Measurements from ENCODE around the gene CRTC1.

The CRTC1 gene

GRCh38 chr19:18795540-18795939, 112.1 kb downstream of the CRTC1 start (continued):
- TF ChIP-seq, protein P1, sequence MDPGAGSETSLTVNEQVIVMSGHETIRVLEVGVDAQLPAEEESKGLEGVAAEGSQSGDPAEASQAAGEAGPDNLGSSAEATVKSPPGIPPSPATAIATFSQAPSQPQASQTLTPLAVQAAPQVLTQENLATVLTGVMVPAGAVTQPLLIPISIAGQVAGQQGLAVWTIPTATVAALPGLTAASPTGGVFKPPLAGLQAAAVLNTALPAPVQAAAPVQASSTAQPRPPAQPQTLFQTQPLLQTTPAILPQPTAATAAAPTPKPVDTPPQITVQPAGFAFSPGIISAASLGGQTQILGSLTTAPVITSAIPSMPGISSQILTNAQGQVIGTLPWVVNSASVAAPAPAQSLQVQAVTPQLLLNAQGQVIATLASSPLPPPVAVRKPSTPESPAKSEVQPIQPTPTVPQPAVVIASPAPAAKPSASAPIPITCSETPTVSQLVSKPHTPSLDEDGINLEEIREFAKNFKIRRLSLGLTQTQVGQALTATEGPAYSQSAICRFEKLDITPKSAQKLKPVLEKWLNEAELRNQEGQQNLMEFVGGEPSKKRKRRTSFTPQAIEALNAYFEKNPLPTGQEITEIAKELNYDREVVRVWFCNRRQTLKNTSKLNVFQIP (CRISPR knock-in tag; IDR thresholded peaks at IDR 0.05; ENCODE audit: borderline replicate concordance, low read depth): no peak

DNA sequence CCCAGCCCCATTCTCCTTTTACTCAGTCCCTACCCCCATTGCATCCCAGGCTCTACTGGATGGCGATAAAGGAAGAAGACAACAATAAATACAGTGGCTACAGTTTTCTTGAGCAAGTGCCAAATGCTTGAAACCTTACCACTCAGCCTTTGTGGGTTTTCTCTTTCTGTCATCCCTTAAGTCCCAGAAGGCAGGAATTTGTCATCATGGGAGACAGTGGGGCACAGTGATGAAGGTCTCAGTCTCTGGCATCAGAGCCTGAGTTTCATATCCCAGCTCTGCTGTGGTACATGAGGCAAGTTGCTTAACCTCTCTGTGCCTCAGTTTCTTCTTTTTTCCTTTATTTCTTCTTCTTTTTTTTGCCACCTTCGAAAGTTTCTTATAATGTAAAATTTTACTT, 112.8 kb downstream of the CRTC1 start:
- no peak for TF ChIP-seq BACH2 (CRISPR knock-in tag; IDR thresholded peaks at IDR 0.05; ENCODE audit: borderline replicate concordance)
- TF ChIP-seq, protein P1 (CRISPR knock-in tag; IDR thresholded peaks at IDR 0.05; ENCODE audit: borderline replicate concordance, low read depth): no peak
- TF ChIP-seq CSRNP3 (CRISPR knock-in tag; IDR thresholded peaks at IDR 0.05): no peak
- TF ChIP-seq ESRRG (CRISPR knock-in tag; IDR thresholded peaks at IDR 0.05): no peak
- TF ChIP-seq ZFP30 (CRISPR knock-in tag; IDR thresholded peaks at IDR 0.05): no peak
- no peak for TF ChIP-seq ZNF8 (CRISPR knock-in tag; IDR thresholded peaks at IDR 0.05)
- no peak for TF ChIP-seq ZC3H10 (CRISPR knock-in tag; IDR thresholded peaks at IDR 0.05)
- TF ChIP-seq SNAI2 (CRISPR knock-in tag; IDR thresholded peaks at IDR 0.05): no peak
- TF ChIP-seq GLIS3 (CRISPR knock-in tag; IDR thresholded peaks at IDR 0.05): no peak
- no peak for TF ChIP-seq ZNF565 (CRISPR knock-in tag; conservative IDR thresholded peaks at IDR 0.05; ENCODE audit: low read depth)
- no peak for TF ChIP-seq TOX (CRISPR knock-in tag; IDR thresholded peaks at IDR 0.05; ENCODE audit: borderline replicate concordance)
- TF ChIP-seq, protein P2, sequence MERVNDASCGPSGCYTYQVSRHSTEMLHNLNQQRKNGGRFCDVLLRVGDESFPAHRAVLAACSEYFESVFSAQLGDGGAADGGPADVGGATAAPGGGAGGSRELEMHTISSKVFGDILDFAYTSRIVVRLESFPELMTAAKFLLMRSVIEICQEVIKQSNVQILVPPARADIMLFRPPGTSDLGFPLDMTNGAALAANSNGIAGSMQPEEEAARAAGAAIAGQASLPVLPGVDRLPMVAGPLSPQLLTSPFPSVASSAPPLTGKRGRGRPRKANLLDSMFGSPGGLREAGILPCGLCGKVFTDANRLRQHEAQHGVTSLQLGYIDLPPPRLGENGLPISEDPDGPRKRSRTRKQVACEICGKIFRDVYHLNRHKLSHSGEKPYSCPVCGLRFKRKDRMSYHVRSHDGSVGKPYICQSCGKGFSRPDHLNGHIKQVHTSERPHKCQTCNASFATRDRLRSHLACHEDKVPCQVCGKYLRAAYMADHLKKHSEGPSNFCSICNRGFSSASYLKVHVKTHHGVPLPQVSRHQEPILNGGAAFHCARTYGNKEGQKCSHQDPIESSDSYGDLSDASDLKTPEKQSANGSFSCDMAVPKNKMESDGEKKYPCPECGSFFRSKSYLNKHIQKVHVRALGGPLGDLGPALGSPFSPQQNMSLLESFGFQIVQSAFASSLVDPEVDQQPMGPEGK (CRISPR knock-in tag; IDR thresholded peaks at IDR 0.05; ENCODE audit: borderline replicate concordance): no peak
- TF ChIP-seq CSDC2 (CRISPR knock-in tag; IDR thresholded peaks at IDR 0.05): no peak
- no peak for TF ChIP-seq PPARA (CRISPR knock-in tag; IDR thresholded peaks at IDR 0.05; ENCODE audit: borderline replicate concordance)
- ATAC-seq: no peak

GRCh38 chr19:18798384-18799352, 115.2 kb downstream of the CRTC1 start:
- ATAC-seq: no peak
- TF ChIP-seq ISL1 (CRISPR knock-in tag; IDR thresholded peaks at IDR 0.05) (no peak), BACH2 (CRISPR knock-in tag; IDR thresholded peaks at IDR 0.05; ENCODE audit: borderline replicate concordance) (no peak), RARB (CRISPR knock-in tag; IDR thresholded peaks at IDR 0.05) (no peak)

DNA sequence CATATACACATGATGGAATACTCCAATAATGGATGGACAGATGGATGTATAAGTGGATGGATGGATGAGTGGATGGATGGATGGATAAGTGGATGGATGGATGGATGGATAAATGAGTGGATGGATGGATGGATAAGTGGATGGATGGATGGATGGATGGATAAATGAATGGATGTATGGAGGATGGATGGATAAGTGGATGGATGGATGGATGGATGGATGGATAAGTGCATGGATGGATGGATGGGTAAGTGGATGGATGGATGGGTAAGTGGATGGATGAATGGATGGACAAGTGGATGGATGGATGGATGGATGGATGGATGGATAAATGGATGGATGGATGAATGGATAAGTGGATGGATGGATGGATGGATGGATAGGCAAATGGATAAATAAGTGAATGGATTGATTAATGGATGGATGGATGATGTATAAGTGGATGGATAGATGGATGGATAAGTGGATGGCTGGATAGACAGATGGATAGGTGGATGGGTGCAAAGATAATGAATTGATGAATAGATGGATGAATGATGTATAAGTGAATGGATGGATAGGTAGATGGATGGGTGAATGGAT, 116.0 kb downstream of the CRTC1 start:
- no peak for TF ChIP-seq ZFP3 (CRISPR knock-in tag; IDR thresholded peaks at IDR 0.05)
- no peak for TF ChIP-seq BACH2 (CRISPR knock-in tag; IDR thresholded peaks at IDR 0.05; ENCODE audit: borderline replicate concordance)
- no peak for TF ChIP-seq CREB5 (CRISPR knock-in tag; IDR thresholded peaks at IDR 0.05; ENCODE audit: low read depth)
- TF ChIP-seq, protein P2 (CRISPR knock-in tag; IDR thresholded peaks at IDR 0.05; ENCODE audit: borderline replicate concordance): no peak

More for the DNA sequence above, 116.0 kb downstream of the CRTC1 start:
- ATAC-seq: no peak

All from SK-N-SH treated with all-trans-retinoic acid at 6 μM for 48 hours (cell line).